GM18502 (cell line): Measurements from ENCODE around the gene GTF2IRD1.
"Not testable (repeated sequence)": the region's sequence is repeated elsewhere in the genome, so short reads cannot be mapped to it uniquely, and the experiment has no call there.

Experiments
- ATAC-seq: cut with Tn5 transposase; IDR thresholded peaks from one replicate; pipeline ENCODE4 v1.9.1; 2021; ENCODE audit warnings: mild to moderate bottlenecking; ENCODE audit not compliant: unreplicated experiment, poor library complexity

The GTF2IRD1 gene

GRCh38 chr7:74485611-74486010 is 31.9 kb downstream of the GTF2IRD1 start:
- ATAC-seq = no peak

GRCh38 chr7:74488518-74489030 is 34.9 kb downstream of the GTF2IRD1 start:
- not testable (repeated sequence) for ATAC-seq

- no peak for ATAC-seq
These were observed 36.6 kb downstream of the GTF2IRD1 start for GRCh38 chr7:74489997-74490945.

GRCh38 chr7:74491490-74491889 is 37.8 kb downstream of the GTF2IRD1 start:
- not testable (repeated sequence) for ATAC-seq

GRCh38 chr7:74493295-74493694 is 39.6 kb downstream of the GTF2IRD1 start:
- no peak for ATAC-seq

- ATAC-seq = no peak
These were observed 40.4 kb downstream of the GTF2IRD1 start for GRCh38 chr7:74494076-74494548.

- ATAC-seq = no peak
These were observed 41.7 kb downstream of the GTF2IRD1 start for GRCh38 chr7:74495112-74496086.

- ATAC-seq = no peak
These were observed 42.6 kb downstream of the GTF2IRD1 start for GRCh38 chr7:74496272-74496671.

- not testable (repeated sequence) for ATAC-seq
These were observed 43.1 kb downstream of the GTF2IRD1 start for GRCh38 chr7:74496773-74497172.

GRCh38 chr7:74498354-74498753 is 44.6 kb downstream of the GTF2IRD1 start:
- ATAC-seq = no peak

- ATAC-seq = no peak
These were observed 45.5 kb downstream of the GTF2IRD1 start for GRCh38 chr7:74498996-74499834.

GRCh38 chr7:74499835-74500388 is 46.2 kb downstream of the GTF2IRD1 start:
- ATAC-seq = no peak

- no peak for ATAC-seq
These were observed 47.6 kb downstream of the GTF2IRD1 start for GRCh38 chr7:74501298-74501697.

- ATAC-seq = no peak
These were observed 48.6 kb downstream of the GTF2IRD1 start for GRCh38 chr7:74502216-74502891.

- no peak for ATAC-seq
These were observed 49.4 kb downstream of the GTF2IRD1 start for GRCh38 chr7:74503061-74503460.

GRCh38 chr7:74503943-74504342 is 50.2 kb downstream of the GTF2IRD1 start:
- ATAC-seq = no peak

GRCh38 chr7:74505471-74506324 is 52.0 kb downstream of the GTF2IRD1 start:
- no peak for ATAC-seq

GRCh38 chr7:74506325-74506724 is 52.6 kb downstream of the GTF2IRD1 start:
- no peak for ATAC-seq
